Adrenal gland (tissue), 5 donors: ENCODE data around the gene MYH6.

Experiments used
- POLR2A ChIP-seq, 2 donors: fragments of 450-650 bp; IDR thresholded peaks; one replicate each; pipeline ENCODE4 v1.6.1; 2017; ENCODE audit warnings: antibody characterized with exemption in 2 of 2, mild to moderate bottlenecking in 2 of 2, moderate library complexity in 1 of 2
- TF ChIP-seq, protein P1 (sequence below), 6 experiments: fragments of 450-650 bp in 4 of 6; fragments of 200-600 bp in 2 of 6; sonication (generic) in 1 of 6; IDR thresholded peaks; 1 replicate in 5 of 6; 2 replicates in 1 of 6; pipeline versions ENCODE4 v1.5.1 to v1.8.0; 2016 to 2021; ENCODE audit warnings: antibody characterized with exemption in 6 of 6, mild to moderate bottlenecking in 2 of 6, moderate library complexity in 1 of 6
- donor health status: DM: no; HTN: no; CAD: no.

DNA sequence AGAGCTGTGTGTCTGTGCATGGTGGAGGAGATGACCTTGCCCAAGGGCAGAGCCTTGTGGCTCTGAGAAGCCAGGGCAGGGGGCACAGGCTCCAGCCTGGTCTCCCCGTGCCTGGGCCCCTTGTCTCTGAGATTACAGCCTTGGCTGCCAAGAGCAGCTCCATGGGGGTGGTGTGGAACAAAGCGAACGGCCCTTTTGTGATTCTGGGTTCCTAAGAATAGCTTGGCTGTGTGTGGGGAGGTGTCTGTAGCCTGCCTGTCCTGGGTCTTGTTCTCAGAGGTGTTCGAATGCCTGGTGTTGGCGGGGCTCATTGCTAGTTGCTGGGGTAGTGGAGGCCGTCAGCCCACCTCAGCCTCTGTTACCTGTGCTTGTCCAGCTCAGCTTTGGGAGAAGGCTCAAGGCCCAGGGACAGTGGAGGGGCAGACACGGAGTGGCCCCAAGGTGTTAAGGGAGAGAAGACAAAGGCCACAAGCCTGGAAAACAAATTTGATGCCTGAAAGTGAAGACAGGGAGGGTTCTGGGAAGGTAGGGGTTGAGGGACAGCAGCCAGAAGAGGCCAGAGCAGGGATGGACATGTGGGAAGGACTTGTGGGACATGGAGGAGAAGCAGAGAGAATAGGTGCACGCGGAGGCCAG lies 34.8 kb upstream of the MYH6 start:
- TF ChIP-seq, protein P1, sequence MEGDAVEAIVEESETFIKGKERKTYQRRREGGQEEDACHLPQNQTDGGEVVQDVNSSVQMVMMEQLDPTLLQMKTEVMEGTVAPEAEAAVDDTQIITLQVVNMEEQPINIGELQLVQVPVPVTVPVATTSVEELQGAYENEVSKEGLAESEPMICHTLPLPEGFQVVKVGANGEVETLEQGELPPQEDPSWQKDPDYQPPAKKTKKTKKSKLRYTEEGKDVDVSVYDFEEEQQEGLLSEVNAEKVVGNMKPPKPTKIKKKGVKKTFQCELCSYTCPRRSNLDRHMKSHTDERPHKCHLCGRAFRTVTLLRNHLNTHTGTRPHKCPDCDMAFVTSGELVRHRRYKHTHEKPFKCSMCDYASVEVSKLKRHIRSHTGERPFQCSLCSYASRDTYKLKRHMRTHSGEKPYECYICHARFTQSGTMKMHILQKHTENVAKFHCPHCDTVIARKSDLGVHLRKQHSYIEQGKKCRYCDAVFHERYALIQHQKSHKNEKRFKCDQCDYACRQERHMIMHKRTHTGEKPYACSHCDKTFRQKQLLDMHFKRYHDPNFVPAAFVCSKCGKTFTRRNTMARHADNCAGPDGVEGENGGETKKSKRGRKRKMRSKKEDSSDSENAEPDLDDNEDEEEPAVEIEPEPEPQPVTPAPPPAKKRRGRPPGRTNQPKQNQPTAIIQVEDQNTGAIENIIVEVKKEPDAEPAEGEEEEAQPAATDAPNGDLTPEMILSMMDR (IDR thresholded peaks at IDR 0.05), result no peak
- TF ChIP-seq POLR2A (IDR thresholded peaks at IDR 0.05), result no peak
